ENCODE results near the gene RAPGEF5.

GRCh38 chr7:22373388-22373787 lies 16.4 kb upstream of the RAPGEF5 start:
- TF ChIP-seq CTCF (IDR thresholded peaks at IDR 0.05) (no peak), POLR2A (IDR thresholded peaks at IDR 0.05) (no peak)
